Loucy (cell line): ENCODE results near the gene MYO1H.

Experiments used
- H2AFZ ChIP-seq: fragments of 200-600 bp; sonication (generic); 2 replicates; pipeline ENCODE4 v1.6.0; 2016; ENCODE audit warnings: antibody characterized with exemption, mild to moderate bottlenecking, low read length, moderate library complexity
- H3F3A ChIP-seq: fragments of 200-600 bp; 2 replicates; pipeline ENCODE4 v1.6.0; 2016; ENCODE audit warnings: antibody characterized with exemption, low read depth, mild to moderate bottlenecking
- H3K27me3 ChIP-seq: fragments of 200-600 bp; sonication (generic); 2 replicates; pipeline ENCODE4 v1.6.1; 2014; ENCODE audit warnings: low read length, mild to moderate bottlenecking; ENCODE audit not compliant: insufficient read depth, poor library complexity, severe bottlenecking
- H3K36me3 ChIP-seq: fragments of 200-600 bp; sonication (generic); 2 replicates; pipeline ENCODE4 v1.6.1; 2016; ENCODE audit warnings: low read length; ENCODE audit not compliant: insufficient read depth
- H3K4me1 ChIP-seq: fragments of 200-600 bp; sonication (generic); 2 replicates; pipeline ENCODE4 v1.5.1; 2014; ENCODE audit warnings: low read length, mild to moderate bottlenecking; ENCODE audit not compliant: insufficient read depth, poor library complexity, severe bottlenecking
- H3K4me2 ChIP-seq: fragments of 200-600 bp; sonication (generic); 2 replicates; pipeline ENCODE4 v1.6.0; 2014; ENCODE audit warnings: antibody characterized with exemption, low read length, low read depth, mild to moderate bottlenecking; ENCODE audit not compliant: poor library complexity, severe bottlenecking
- H3K4me3 ChIP-seq: fragments of 200-600 bp; sonication (generic); 2 replicates; pipeline ENCODE4 v1.5.1; 2014; ENCODE audit warnings: low read length, mild to moderate bottlenecking, mixed read lengths; ENCODE audit not compliant: poor library complexity, severe bottlenecking
- H3K79me2 ChIP-seq: fragments of 200-600 bp; sonication (generic); 2 replicates; pipeline ENCODE4 v1.6.1; 2014; ENCODE audit warnings: low read length; ENCODE audit not compliant: insufficient read depth
- H3K9ac ChIP-seq: fragments of 200-600 bp; sonication (generic); 2 replicates; pipeline ENCODE4 v1.6.0; 2014; ENCODE audit warnings: mild to moderate bottlenecking, low read depth, low read length, moderate library complexity; ENCODE audit not compliant: poor library complexity, severe bottlenecking
- H3K9me2 ChIP-seq: fragments of 200-600 bp; sonication (generic); replicated peaks from 2 replicates; pipeline ENCODE4 v1.6.1; 2016; ENCODE audit warnings: low read depth, low read length, mixed read lengths
- H3K9me3 ChIP-seq: fragments of 200-600 bp; sonication (generic); 2 replicates; pipeline ENCODE4 v1.6.1; 2014; ENCODE audit warnings: mild to moderate bottlenecking, antibody characterized with exemption, low read length, low read depth; ENCODE audit not compliant: insufficient read depth
- H4K20me1 ChIP-seq: fragments of 200-600 bp; sonication (generic); 2 replicates; pipeline ENCODE4 v1.6.0; 2014; ENCODE audit warnings: antibody characterized with exemption, low read length, mild to moderate bottlenecking; ENCODE audit not compliant: insufficient read depth, poor library complexity, severe bottlenecking
- CTCF ChIP-seq: fragments of 200-600 bp; sonication (generic); conservative IDR thresholded peaks from 2 replicates; pipeline ENCODE4 v1.5.1; 2014; ENCODE audit warnings: mild to moderate bottlenecking, antibody characterized with exemption, low read length
- EZH2phosphoT487 ChIP-seq: fragments of 200-600 bp; IDR thresholded peaks from 2 replicates; pipeline ENCODE4 v1.6.1; 2018; ENCODE audit warnings: antibody characterized with exemption, mild to moderate bottlenecking, moderate library complexity, borderline replicate concordance

The MYO1H gene

GRCh38 chr12:109493938-109494337, 146.2 kb downstream of the MYO1H start:
- Histone ChIP-seq H3K4me3 (no peak overlapping the region), H3K9me3 (no peaks in the 10 kb centered on the region), H3K9ac (no peak overlapping the region), H3K4me1 (no peaks in the 10 kb centered on the region), H4K20me1 (no peaks in the 10 kb centered on the region), H3K36me3 (peaks cover 13% of the 10 kb centered on the region; the same call in 1 of the 2 replicates), H3K79me2 (no peaks in the 10 kb centered on the region), H3K27me3 (no peaks in the 10 kb centered on the region), H3K4me2 (no peak overlapping the region), H2AFZ (no peak overlapping the region), H3K9me2 (no peaks in the 10 kb centered on the region), H3F3A (no peaks in the 10 kb centered on the region)
- TF ChIP-seq CTCF (no peak), EZH2phosphoT487 (no peak)

- Histone ChIP-seq H3K4me1 (no peaks in the 10 kb centered on the region), H3K79me2 (no peaks in the 10 kb centered on the region), H2AFZ (no peak overlapping the region), H3K9me3 (no peaks in the 10 kb centered on the region), H3K36me3 (peaks cover 9% of the 10 kb centered on the region; the same call in 1 of the 2 replicates), H3K27me3 (no peaks in the 10 kb centered on the region), H3K9me2 (no peaks in the 10 kb centered on the region), H4K20me1 (no peaks in the 10 kb centered on the region), H3F3A (no peaks in the 10 kb centered on the region), H3K4me3 (no peak overlapping the region), H3K9ac (no peak overlapping the region), H3K4me2 (no peak overlapping the region)
- TF ChIP-seq EZH2phosphoT487 = no peak
- TF ChIP-seq CTCF = no peak
Observed at GRCh38 chr12:109494348-109494881, 146.7 kb downstream of the MYO1H start.

GRCh38 chr12:109495012-109495411, 147.3 kb downstream of the MYO1H start:
- Histone ChIP-seq H3K27me3 (no peaks in the 10 kb centered on the region), H3K4me1 (no peaks in the 10 kb centered on the region), H4K20me1 (no peaks in the 10 kb centered on the region), H3K9ac (no peak overlapping the region), H3K4me3 (no peak overlapping the region), H3K9me3 (no peaks in the 10 kb centered on the region), H3F3A (no peaks in the 10 kb centered on the region), H2AFZ (no peak overlapping the region), H3K36me3 (peaks cover 5% of the 10 kb centered on the region; the same call in 1 of the 2 replicates), H3K4me2 (no peak overlapping the region), H3K79me2 (no peaks in the 10 kb centered on the region), H3K9me2 (no peaks in the 10 kb centered on the region)
- TF ChIP-seq CTCF (no peak), EZH2phosphoT487 (no peak)
